Pons (tissue), 1 donor: Measurements from ENCODE around the gene VWA5B2.

Experiments
- DNase-seq: peaks from one replicate; pipeline ENCODE4 v3.0.0-alpha.2; 2016; ENCODE audit warnings: low spot score

VWA5B2 gene

DNA sequence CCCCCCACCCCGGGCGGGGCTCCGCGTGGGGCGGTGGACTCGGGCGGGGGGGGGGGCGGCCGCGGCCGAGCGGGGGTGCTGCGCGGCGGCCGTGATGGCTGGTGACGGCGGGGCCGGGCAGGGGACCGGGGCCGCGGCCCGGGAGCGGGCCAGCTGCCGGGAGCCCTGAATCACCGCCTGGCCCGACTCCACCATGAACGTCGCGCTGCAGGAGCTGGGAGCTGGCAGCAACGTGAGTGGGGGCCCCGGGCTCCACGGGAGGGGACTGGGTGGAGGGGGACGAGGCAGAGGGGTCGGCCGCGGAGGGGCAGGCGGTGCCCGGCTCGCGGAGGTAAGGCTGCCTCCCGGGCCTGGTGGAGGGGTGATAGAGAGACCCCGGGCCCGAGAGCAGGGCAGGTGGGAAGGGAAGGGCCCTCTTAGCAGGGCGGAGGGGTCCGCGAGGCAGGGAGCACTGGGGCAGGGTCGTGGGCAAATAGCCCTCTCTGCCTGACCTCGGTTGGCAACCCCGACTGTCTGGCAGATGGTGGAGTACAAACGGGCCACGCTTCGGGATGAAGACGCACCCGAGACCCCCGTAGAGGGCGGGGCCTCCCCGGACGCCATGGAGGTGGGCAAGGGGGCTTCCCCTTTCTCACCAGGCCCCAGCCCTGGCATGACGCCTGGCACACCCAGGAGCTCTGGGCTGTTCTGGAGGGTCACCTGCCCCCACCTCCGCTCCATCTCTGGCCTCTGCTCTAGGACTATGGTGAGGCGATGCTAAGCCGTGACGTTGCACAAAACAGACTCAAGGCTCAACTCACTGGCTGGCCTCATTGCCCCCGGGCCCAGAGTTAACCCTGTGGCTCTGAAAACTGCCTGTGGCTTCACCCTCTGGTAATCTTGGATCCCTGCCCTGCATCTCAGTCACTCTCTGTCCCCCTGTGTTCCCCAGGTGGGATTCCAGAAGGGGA, 46.9 kb downstream of the VWA5B2 start, which contains the start of gene ECE2:
Gene ECE2, plus strand, starts transcription at position 62 of the 950 bp plus-strand sequence. Its CDS starts 132 bp downstream, at position 194.
- DNase-seq, result no peak

DNA sequence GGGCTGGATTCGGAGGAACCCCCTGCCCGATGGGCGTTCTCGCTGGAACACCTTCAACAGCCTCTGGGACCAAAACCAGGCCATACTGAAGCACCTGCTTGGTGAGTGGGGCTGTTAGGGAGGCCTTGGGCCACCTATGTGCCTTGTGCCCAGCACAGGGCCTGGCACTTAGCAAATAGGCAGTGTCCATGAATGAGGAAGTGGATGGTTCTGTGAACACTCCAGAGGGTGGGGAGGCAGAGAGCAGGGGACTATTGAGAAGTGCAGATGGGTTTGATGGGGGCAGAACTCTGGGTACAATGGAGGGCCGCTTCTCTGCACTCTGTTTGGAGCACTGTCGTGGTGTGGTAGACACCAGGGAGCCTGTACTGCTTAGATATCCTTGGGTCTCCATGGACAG, 48.0 kb downstream of the VWA5B2 start:
- no peak for DNase-seq

DNA sequence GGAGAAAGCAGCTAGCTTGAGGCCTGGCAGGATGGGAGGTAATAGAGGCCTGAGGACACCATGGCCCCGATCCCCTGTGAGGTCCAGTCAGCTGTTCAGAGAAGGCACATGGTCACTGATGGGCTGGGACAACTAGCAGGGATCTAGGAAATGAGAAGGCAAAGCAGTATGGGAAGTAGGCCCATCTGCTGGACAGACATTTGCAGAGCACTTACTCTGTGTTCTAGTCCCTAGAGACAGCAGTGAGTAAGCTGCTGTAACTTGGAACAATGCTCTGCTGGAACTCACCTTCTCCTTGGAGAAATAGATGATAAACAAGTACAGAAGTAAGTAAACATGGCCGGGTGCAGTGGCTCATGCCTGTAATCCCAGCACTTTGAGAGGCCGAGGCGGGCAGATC, 53.6 kb downstream of the VWA5B2 start:
- DNase-seq, result no peak

DNA sequence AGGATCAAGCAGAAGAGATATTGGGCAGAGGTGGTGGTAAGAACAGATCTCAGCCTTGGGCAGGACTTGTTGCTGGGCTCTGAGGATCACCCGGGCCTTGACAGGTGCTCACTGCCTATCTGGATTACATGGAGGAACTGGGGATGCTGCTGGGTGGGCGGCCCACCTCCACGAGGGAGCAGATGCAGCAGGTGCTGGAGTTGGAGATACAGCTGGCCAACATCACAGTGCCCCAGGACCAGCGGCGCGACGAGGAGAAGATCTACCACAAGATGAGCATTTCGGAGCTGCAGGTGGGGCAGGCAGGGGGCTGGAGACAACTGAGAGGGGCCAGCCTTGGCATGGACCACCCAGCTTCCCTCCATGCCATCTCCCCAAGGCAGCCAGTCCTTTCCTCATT, 54.3 kb downstream of the VWA5B2 start:
- no peak for DNase-seq

DNA sequence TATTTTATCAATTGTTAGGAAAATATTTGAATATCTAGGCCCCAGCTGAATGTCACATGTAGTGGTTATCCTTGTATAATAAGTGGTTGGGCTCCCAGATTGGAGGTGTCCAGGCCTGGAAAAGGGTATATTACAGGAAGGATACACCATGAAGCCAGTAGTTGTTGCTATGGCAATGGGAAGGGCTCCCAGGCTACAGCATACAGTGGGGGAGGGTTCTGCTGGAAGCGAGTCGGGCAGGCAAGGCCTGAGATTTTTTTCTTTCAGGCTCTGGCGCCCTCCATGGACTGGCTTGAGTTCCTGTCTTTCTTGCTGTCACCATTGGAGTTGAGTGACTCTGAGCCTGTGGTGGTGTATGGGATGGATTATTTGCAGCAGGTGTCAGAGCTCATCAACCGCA, 55.3 kb downstream of the VWA5B2 start:
- peak; percentile 78 for DNase-seq

DNA sequence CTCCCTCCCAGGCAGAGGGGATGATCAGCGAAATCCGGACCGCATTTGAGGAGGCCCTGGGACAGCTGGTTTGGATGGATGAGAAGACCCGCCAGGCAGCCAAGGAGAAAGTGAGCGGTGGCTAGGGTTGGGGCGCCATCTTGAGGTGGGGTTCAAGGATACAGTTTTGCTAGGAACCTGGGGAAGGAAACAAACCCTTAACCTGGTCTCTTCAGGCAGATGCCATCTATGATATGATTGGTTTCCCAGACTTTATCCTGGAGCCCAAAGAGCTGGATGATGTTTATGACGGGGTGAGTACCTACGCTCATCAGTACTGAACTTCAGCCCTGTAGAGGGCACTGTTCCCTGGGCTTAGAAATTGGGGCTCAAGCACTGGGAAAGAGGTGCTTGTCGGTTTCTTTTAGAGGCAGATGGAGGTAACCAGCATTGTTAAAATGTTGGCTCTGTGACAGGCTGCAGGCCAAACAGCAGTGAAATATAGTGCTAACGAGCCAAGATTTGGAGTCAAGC, 60.1 kb downstream of the VWA5B2 start:
- peak; percentile 36 for DNase-seq

DNA sequence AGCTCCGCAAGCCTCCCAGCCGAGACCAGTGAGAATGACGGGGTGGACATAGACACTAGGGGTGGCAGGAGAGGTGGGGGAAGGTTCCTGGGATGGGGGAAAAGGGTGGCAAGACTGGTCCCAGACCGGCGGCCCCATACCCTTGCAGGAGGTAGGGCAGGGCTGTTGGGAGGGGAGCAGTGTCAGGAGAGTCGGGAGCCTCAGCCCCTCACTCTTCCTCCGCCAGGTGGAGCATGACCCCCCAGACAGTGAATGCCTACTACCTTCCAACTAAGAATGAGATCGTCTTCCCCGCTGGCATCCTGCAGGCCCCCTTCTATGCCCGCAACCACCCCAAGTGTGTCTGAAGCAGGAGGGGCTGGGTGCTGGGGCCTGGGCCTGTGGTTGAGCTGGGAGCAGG, 60.9 kb downstream of the VWA5B2 start:
- DNase-seq, result no peak

DNA sequence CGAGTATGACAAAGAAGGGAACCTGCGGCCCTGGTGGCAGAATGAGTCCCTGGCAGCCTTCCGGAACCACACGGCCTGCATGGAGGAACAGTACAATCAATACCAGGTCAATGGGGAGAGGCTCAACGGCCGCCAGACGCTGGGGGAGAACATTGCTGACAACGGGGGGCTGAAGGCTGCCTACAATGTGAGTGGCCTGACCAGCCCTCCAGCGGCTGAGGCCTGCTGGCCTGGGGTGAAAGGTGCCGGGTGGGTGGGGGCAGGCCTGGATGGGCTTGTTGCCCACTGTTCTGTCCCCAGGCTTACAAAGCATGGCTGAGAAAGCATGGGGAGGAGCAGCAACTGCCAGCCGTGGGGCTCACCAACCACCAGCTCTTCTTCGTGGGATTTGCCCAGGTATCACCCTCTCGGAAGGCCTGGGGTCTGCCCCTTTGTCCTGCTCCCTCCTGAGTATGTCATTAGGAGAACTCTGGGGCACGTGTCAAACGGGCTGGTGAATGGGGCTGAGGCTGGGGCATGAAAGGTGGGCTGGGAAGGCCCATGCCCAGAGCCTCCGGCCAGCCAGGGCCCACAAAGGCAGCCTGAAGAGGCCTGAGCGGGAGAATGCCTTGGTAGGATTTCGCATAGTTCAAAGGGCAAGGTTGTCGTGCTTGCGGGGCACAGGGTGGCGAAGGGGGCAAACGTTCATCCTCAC, 61.8 kb downstream of the VWA5B2 start:
- DNase-seq, result no peak
